GM19372 (cell line): ENCODE data around the gene CPNE4.

Experiments used
- ATAC-seq: cut with Tn5 transposase; IDR thresholded peaks from one replicate; pipeline ENCODE4 v1.9.1; 2021; ENCODE audit warnings: mild to moderate bottlenecking, low read depth, moderate library complexity; ENCODE audit not compliant: unreplicated experiment

Gene CPNE4

DNA sequence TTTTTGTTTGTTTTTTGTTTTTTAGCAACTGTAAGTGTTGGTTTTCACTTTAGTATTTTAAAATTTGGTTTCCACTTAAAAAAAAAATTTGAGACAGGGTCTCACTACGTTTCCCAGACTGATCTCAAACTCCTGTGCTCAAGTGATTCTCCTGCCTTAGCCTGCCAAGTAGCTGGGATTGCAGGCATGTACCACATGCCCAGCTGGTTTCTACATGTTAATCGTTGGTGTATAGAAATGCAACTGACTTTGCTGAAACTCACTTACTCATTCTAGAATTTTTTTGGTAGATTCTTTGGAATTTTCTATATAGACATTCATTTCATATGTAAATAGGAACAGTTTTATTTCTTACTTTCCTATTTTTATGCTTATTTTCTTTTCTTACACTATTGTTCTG lies 287.3 kb downstream of the CPNE4 start:
- no peak for ATAC-seq

DNA sequence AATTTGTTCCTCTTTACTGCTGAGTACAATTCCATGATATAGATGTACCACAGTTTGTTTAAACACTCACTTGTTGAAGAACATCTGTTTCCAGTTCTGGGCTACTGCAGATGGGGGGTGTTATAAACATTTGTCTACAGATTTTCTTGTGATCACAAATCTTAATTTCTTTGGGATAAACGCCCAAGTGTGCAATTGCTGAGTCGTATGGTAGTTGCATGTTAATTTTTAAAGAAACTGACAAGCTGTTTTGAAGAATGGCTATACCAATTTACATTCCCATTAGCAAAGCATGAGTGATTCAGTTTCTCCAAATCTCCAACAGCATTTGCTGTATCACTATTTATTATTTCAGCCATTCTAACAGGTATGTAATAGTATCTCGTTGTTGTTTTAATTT lies 290.0 kb downstream of the CPNE4 start:
- ATAC-seq, result no peak

GRCh38 chr3:131743126-131743525 lies 291.7 kb downstream of the CPNE4 start:
- no peak for ATAC-seq

DNA sequence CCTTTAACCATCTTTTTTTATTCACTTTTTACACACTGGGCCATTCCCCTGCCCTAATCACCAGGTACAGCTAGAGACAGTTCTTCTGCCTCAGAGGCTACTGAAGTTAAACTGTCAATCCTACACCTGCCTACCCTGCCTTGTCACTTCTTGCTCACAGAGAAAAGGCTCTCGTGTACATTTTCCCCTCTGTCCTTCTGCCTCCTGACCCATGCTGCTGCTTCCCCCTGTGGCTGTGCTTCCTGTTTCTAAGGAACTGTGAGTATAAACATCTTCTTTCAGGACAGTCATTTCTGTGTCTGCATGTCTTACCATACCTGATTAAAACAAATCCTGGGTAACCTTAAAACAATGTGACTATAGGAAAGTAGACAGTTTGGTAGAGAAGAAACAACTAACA lies 295.6 kb downstream of the CPNE4 start:
- no peak for ATAC-seq

DNA sequence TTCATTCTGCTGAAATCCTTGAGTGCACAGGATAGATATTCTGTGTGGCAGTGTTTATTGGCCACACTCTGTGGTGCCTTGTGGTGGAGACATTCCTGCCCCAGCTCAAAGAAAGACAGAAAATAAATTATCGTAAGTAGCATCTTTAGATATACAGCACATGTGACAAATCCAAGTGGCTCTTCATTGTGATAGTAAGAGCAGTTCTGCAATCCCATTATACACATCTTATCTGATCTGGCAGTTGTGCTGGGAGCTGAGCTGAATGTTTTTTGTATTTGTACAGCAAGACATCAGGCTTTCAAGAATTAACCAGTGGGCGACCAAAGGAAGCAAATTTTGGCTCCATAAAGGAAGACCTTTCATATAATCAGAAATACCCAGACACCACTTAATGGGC lies 296.7 kb downstream of the CPNE4 start:
- no peak for ATAC-seq

DNA sequence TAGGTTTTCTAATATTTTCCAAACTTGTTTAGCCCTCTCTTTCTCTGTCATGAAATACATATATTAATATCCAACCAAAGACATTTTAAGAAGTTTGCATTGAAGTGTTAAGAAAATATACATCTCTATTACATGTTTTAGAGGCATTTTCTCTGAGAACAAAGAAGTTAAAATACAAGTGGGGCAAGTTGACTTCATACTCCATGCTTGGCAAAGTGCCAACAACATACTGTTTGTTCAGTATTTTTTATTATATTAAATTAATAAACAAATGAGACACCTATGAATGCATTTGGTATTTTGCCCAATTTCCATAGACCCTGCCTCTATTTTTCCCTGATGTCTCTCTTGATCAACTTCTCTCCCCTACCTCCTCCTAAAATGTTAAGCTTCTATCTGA lies 299.3 kb downstream of the CPNE4 start:
- no peak for ATAC-seq

- ATAC-seq, result no peak
Measured at GRCh38 chr3:131735116-131735515, 299.7 kb downstream of the CPNE4 start.

GRCh38 chr3:131733086-131733841 lies 301.6 kb downstream of the CPNE4 start:
- ATAC-seq, result no peak

DNA sequence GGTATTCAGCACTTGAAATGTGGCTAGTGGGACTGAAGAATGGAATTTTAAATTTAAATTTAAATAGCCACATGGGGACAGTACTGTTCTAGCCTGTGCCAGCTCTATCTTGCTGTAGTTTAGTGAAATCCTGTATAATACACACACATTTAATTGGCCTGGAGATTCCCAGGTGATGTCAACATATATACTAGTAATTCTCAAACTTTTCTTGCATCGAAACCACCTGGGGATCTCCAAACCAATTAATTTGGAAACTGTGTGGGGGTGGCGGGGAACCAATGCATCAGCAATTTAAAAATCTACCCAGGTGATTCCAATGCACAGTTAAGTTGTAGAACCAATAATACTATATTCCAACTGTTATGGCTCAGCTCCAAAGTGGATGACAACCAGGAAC lies 303.1 kb downstream of the CPNE4 start:
- no peak for ATAC-seq

DNA sequence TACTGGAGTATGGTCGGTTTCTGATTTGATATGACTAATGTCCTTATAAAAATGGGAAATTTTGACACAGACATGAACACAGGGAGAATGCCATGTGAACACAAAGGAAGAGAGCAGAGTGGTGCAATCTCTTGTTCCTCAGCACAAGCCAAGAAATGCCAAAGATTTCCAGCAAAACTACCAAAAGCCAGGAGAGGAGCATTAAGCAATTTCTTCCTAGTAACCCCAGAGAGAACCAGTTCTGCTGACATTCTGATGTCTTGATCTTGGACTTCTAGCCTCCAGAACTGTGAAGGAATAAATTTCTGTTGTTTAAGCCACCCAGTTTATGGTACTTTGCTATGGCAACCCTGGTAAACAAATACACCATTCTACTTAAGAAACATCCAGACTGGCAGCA lies 304.2 kb downstream of the CPNE4 start:
- no peak for ATAC-seq

- no peak for ATAC-seq
Measured at GRCh38 chr3:131729643-131730017, 305.2 kb downstream of the CPNE4 start.

GRCh38 chr3:131728898-131729642 lies 305.7 kb downstream of the CPNE4 start:
- no peak for ATAC-seq

- ATAC-seq, result no peak
Measured at GRCh38 chr3:131725414-131725813, 309.4 kb downstream of the CPNE4 start.

GRCh38 chr3:131723343-131723742 lies 311.5 kb downstream of the CPNE4 start:
- ATAC-seq, result no peak

- no peak for ATAC-seq
Measured at GRCh38 chr3:131717493-131717892, 317.3 kb downstream of the CPNE4 start.

DNA sequence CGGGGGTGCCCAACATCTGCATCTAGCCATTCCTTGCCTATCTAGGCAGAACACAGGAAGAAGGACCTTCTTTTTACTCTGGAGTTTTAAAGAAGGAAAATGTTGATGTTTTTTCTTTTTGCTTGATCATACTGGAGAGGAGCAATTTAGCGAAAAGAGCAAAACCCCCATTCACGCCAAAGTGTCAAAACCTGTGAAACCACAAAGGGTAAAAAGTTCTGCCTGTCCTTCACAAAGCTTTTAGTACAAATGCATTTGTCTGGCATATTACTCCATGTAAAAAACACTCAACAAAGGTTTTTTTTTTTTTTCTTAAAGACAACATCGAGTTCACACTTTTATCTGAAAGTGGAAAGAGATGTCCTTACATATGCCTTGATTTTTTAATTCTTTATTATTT lies 317.9 kb downstream of the CPNE4 start:
- ATAC-seq, result no peak

DNA sequence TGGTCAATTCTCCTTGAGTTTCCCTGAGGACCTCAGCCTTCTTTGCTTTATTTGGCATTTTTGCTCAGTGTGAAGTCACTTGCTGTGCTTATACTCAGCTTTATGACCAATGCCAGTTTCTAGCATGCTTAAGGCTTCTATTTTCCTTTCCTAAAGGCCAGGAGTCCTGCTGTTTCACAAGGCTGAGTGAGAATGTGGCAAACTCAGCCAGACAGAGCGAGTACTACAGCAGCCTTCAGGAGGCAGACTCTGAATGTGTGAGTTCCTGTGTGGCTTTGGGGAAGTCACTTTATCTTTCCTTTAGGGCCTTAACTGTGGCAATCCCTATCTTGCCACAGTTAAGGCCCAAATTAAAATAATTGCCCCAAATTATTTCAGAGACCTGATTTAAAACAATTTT lies 318.8 kb downstream of the CPNE4 start:
- ATAC-seq, result no peak

- ATAC-seq, result peak; percentile 87
Measured at GRCh38 chr3:131714585-131715220, 320.1 kb downstream of the CPNE4 start.

- no peak for ATAC-seq
Measured at GRCh38 chr3:131713416-131714123, 321.2 kb downstream of the CPNE4 start.

DNA sequence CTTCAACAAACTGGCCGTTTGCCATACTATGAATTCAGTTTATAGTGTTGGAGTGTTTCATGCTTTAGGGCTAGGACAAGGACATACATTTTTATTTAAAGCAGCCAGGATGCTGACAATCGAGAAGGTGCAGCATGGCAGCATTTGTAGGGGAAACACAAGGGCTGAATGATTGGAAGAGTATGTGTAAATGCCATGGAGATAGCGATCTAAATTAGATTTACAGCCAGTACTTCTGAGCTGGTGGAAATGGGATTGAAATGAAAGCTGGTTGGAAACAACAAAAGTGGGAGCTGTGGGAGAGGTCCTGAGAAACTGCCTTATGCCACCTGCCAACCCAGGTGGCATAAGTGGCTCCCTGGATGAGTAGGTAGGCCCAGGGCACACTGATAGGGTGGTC lies 322.2 kb downstream of the CPNE4 start:
- ATAC-seq, result no peak

DNA sequence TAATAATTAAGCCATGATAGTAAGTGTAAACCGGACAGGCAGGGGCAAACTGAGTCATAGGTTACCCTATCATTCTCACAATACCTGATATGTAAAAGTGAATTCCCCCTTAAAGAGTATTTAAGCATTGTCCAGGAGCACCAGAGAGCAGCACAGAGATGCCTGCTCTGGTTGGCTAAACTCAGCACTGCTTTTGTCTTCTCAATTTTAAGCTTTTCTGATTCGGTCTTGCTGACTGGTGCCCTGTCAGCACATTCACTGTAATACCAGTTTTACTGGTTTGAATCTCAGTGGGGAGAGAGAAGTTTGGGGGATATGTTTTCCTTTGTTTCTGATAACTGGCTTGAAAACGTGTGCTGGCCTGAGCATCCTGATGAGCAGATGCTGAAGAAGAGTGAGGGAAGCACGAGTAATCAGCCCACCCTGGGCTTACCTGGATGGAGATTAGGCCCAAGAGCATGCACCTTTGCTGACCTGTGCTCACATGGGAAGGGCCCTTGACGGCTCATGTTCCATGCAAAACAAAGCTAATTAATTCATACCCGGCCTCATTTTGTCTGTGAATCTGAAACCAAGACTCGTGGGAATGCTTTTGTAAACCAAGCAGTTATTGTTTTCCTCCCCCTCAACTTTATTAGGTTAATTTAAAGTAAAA lies 323.6 kb downstream of the CPNE4 start:
- ATAC-seq, result no peak
